HUES64 (cell line): Measurements from ENCODE around the gene MYOZ3. TPM values are rescaled to one million over a fixed set of nuclear protein-coding genes. Genes with fewer than 3 reads are reported as not detected.

Experiments
- H3K27ac ChIP-seq: 2 replicates; pipeline ENCODE4 v1.7.0; 2013; ENCODE audit warnings: low read depth, low read length, inconsistent platforms
- H3K27me3 ChIP-seq: 2 replicates; pipeline ENCODE4 v1.6.1; 2013; ENCODE audit warnings: mild to moderate bottlenecking, low read length; ENCODE audit not compliant: insufficient read depth
- H3K36me3 ChIP-seq: 2 replicates; pipeline ENCODE4 v1.6.1; 2013; ENCODE audit warnings: mild to moderate bottlenecking, low read length; ENCODE audit not compliant: insufficient read depth
- H3K4me1 ChIP-seq: 2 replicates; pipeline ENCODE4 v1.6.1; 2013; ENCODE audit warnings: mild to moderate bottlenecking, low read length, moderate library complexity; ENCODE audit not compliant: insufficient read depth
- H3K4me3 ChIP-seq: 2 replicates; pipeline ENCODE4 v1.5.1; 2013; ENCODE audit warnings: mild to moderate bottlenecking, low read length, moderate library complexity
- H3K9ac ChIP-seq: 2 replicates; pipeline ENCODE4 v1.6.1; 2013; ENCODE audit warnings: mild to moderate bottlenecking, low read depth, low read length
- H3K9me3 ChIP-seq: 2 replicates; pipeline ENCODE4 v1.6.1; 2013; ENCODE audit warnings: low read depth, low read length; ENCODE audit not compliant: insufficient read depth
- WGBS: fragments of 150-250, 120-280 bp; methylation state at CpG from one replicate; pipeline ENCODE4 v1.1.7; 2013; ENCODE audit warnings: missing lambda C conversion rate; 5-methylcytosine and 5-hydroxymethylcytosine counted together
- polyA plus RNA-seq, 2 experiments: library from polyadenylated mRNA; stranded (reverse); fragments of 50-300 nt; gene quantifications; one replicate each; pipeline ENCODE4 v1.2.3, GENCODE V29; 2013

The MYOZ3 gene, protein sequence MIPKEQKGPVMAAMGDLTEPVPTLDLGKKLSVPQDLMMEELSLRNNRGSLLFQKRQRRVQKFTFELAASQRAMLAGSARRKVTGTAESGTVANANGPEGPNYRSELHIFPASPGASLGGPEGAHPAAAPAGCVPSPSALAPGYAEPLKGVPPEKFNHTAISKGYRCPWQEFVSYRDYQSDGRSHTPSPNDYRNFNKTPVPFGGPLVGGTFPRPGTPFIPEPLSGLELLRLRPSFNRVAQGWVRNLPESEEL
- 11.3 TPM for polyA plus RNA-seq (2013, experiment 1 of 2)
- 11.5 TPM for polyA plus RNA-seq (2013, experiment 2 of 2)

DNA sequence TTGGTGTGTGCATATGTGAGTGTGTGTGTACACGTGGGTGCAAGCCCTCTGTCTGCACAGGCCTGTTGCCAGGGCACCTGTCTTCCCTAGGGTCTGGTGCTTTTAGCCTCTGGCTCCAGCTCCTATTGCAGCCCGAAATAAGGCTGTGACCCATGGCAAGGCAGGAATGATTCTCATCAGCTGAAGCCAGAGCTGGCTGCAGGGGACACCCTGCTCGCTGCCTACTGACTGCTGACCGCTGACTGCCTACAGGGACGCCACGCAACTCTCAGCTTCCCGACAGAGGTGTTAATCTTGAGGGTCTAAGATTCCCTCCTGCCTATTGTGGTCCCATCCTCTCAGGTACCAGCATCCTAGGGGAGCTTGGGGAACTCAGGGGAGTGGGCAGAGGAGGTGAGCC, at the start of gene MYOZ3:
TSS of gene MYOZ3 (plus strand) at position 166 of the 400 bp plus-strand sequence. CDS start 1,691 bp downstream, outside the sequence.
- no peaks in the 10 kb centered on the region for H3K36me3 ChIP-seq
- H3K27ac ChIP-seq: no peak within 1 kb of the TSS
- no peaks in the 10 kb centered on the region for H3K9me3 ChIP-seq
- peaks cover 13% of the 10 kb centered on the region for H3K4me1 ChIP-seq
- no peak within 1 kb of the TSS for H3K4me3 ChIP-seq
- H3K27me3 ChIP-seq: 0 out of 2 replicates have a peak, but pooled peaks cover 5% of the 10 kb centered on the region
- WGBS: 47% methylated on average over 7 of the region's 7 CpGs
- no peak within 1 kb of the TSS for H3K9ac ChIP-seq

DNA sequence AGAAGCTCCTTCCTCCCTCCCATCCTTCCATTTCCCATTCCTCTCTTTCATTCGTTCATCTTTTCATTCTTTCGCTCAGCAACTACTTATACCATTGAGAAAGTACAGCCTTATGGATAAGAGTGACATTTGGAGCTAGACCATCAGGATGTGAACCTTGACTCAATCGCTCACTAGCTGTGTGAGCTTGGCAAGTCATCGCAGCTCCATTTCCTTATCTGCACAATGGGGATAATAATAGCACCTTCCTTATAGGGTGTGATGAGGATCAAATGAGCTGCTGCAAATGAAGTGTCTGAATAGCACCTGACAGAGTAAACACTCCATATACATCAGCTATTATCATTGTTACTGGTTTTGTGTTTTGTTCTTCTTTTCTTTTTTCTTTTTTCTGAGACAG, 48.6 kb upstream of the MYOZ3 start:
- Histone ChIP-seq H3K27me3 (no peaks in the 10 kb centered on the region), H3K36me3 (no peaks in the 10 kb centered on the region), H3K4me3 (no peak overlapping the region), H3K27ac (no peak overlapping the region), H3K4me1 (peaks cover 9% of the 10 kb centered on the region; the same call in 1 of the 2 replicates), H3K9ac (no peak overlapping the region), H3K9me3 (no peaks in the 10 kb centered on the region)
- WGBS: 93% methylated on average over 4 of the region's 4 CpGs

DNA sequence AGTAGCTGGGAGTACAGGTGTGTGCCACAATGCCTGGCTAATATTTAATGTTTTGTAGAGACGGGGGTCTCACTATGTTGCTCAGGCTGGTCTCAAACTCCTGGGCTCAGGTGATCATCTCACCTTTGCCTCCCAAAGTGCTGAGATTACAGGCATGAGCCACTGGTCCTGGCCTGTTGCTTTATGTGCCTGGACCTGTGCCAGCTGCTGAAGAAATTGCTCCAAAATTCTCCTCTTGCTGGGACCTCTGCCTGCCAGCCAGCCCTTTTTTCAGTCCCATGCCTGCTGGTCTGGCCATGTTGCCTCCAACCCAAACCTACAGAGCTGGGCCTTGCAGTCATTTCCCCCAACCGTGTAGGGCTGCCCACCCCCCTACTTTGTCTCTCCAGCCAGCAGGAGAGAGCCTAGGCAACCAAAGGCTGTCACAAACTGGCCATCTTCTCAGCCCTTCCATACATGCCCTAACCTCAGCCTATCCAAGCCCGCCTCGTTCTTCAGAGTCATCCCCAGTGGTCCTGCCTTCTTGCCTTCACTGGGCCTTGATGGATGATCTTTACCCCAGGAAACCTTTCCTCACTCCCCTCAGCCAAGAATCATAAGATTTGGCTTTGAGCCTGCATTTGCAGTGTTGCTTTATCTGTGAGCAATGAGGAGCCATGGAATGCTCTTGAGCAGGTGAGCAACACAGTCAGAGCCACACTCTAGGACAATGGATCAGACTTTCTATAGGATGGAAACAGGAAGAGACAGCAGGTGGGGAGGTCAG, 48.0 kb upstream of the MYOZ3 start:
- no peak overlapping the region for H3K27ac ChIP-seq
- H3K4me3 ChIP-seq: no peak overlapping the region
- no peaks in the 10 kb centered on the region for H3K27me3 ChIP-seq
- H3K9ac ChIP-seq: no peak overlapping the region
- 88% methylated on average over 4 of the region's 4 CpGs for WGBS
- H3K4me1 ChIP-seq: peaks cover 9% of the 10 kb centered on the region; the same call in 1 of the 2 replicates
- no peaks in the 10 kb centered on the region for H3K9me3 ChIP-seq
- no peaks in the 10 kb centered on the region for H3K36me3 ChIP-seq

DNA sequence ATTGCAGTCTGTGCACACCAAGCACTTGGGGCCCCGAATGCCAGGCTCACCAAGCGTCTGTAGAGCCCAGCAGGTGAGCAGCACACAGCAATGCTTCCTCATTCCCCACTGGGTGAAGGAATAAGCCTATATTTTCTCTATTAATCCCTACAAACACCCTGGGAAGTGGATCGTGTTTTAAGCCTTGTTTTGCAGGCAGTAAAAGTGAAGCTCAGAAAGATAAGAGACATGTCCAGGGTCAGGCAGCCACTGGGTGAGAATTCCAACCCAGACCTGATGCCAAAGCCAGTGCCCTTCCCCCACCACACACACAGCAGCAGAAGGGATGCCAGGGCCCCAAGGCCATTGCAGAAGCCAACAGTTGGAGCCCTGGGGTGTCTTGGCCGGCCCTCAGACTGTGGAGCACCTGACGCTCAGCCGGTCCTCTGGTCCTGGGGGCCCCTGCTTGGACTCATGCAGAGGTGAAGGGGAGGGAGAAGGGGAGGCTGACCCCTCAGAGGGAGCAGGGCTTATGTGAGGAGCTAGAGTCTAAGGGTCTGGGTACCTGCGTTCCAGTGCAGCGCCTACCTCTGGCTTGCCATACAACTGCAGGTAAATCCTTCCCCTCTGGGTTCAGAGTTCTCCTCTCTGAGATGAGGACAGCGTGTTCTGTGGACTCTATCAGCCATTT, 46.9 kb upstream of the MYOZ3 start:
- no peaks in the 10 kb centered on the region for H3K36me3 ChIP-seq
- H3K27me3 ChIP-seq: no peaks in the 10 kb centered on the region
- H3K4me1 ChIP-seq: peaks cover 9% of the 10 kb centered on the region; the same call in 1 of the 2 replicates
- no peak overlapping the region for H3K9ac ChIP-seq
- H3K27ac ChIP-seq: no peak overlapping the region
- 79% methylated on average over 9 of the region's 9 CpGs for WGBS
- no peaks in the 10 kb centered on the region for H3K9me3 ChIP-seq
- no peak overlapping the region for H3K4me3 ChIP-seq

DNA sequence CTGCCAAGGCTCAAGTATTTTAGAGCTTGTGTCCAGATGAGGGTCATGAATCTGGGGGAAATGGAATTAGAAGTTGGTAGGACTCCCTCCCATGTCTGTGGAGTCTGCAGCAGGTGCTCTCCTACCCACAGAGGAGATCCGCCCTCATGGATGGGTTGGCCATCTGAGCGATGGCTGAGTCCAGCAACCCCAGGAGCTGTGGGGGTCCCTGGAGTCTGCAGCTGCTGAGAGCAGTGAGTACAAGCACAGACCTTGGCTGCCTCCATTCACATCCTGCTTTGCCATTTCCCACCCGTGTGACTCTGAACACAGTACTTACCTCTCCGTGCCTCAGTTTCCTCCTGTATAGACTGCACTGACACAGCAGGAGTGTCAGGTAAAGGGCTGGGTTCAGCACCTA, 46.4 kb upstream of the MYOZ3 start:
- H3K9me3 ChIP-seq: no peaks in the 10 kb centered on the region
- H3K4me1 ChIP-seq: peaks cover 9% of the 10 kb centered on the region; the same call in 1 of the 2 replicates
- 92% methylated on average over 4 of the region's 4 CpGs for WGBS
- no peaks in the 10 kb centered on the region for H3K27me3 ChIP-seq
- H3K4me3 ChIP-seq: no peak overlapping the region
- H3K9ac ChIP-seq: no peak overlapping the region
- no peaks in the 10 kb centered on the region for H3K36me3 ChIP-seq
- H3K27ac ChIP-seq: no peak overlapping the region

DNA sequence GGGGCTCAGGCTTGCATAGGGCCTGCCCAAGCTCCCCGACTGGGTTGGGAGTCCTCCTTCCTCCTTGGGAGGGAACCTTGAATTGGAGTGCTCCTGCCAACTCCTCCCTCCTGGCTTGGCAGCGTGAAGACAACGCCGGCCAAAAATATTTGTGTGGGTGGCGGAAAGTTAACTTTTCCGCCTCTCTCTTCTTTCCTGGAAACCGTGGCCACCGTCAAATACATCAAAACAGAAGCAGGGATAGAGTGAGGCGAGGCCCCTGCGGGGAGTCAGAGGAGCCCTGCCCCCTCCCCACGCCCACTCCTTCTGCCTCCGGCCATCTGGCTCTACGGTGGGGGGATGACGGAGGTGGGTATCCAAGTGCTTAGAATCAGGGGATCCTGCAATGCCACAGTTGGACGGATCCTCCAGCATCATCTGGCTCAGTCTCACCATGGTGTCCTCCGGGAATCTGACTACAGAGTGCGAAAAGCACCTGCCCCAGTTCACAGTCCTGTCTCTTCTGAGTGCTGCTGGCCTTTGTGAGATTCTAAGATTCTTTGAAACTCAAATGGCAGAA, 45.8 kb upstream of the MYOZ3 start:
- H3K4me1 ChIP-seq: peaks cover 9% of the 10 kb centered on the region
- H3K36me3 ChIP-seq: no peaks in the 10 kb centered on the region
- H3K9ac ChIP-seq: no peak overlapping the region
- no peak overlapping the region for H3K27ac ChIP-seq
- H3K27me3 ChIP-seq: no peaks in the 10 kb centered on the region
- WGBS: 55% methylated on average over 14 of the region's 17 CpGs
- no peak overlapping the region for H3K4me3 ChIP-seq
- no peaks in the 10 kb centered on the region for H3K9me3 ChIP-seq

DNA sequence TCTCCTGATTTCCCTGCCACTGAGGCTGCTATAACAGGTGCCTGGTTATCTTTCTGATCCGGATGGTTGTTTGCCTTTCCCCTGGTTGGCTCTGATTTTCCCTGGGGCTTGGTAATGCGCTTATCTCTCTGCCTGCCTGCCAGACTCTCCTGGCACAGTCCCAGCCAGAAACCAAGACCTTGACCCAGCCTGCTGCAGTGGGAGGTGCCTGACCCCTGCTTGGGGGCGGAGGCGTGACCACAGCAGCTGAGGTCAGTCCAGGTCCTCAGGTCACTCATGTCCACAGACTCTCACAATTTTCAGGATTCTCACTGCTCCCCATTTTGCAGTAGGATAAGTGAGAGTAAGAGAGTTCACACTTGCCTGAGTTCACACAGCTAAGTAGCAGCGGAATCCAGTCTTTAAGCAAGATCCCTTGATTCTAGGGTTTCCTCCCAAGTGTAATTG, 45.0 kb upstream of the MYOZ3 start:
- Histone ChIP-seq H3K27me3 (no peaks in the 10 kb centered on the region), H3K36me3 (no peaks in the 10 kb centered on the region), H3K4me3 (no peak overlapping the region), H3K9me3 (no peaks in the 10 kb centered on the region), H3K27ac (no peak overlapping the region), H3K9ac (no peak overlapping the region), H3K4me1 (peaks cover 9% of the 10 kb centered on the region)
- WGBS: 83% methylated on average over 5 of the region's 5 CpGs

DNA sequence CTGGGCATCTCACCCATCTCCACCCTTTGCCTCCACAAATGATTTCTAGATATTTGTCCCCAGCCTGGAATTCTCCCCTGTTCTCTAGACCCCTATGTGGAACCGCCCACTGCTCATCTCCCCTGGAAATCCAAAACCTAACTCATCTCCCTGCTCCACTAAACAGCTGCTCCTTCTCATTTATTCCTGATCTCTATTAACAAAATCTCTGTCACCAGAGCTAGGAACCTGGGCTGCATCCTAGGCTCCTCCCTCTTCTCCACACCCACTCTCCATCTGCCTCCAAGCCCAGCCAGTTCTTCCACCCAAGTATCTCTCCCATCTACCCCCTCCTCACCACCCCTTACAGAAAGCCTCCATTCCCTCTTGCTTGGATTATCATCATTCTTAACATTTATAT, 44.5 kb upstream of the MYOZ3 start:
- H3K9ac ChIP-seq: no peak overlapping the region
- no peak overlapping the region for H3K4me3 ChIP-seq
- 93% methylated on average over 1 of the region's 1 CpG for WGBS
- H3K4me1 ChIP-seq: peaks cover 9% of the 10 kb centered on the region
- H3K27ac ChIP-seq: no peak overlapping the region
- H3K27me3 ChIP-seq: no peaks in the 10 kb centered on the region
- no peaks in the 10 kb centered on the region for H3K36me3 ChIP-seq
- H3K9me3 ChIP-seq: no peaks in the 10 kb centered on the region

DNA sequence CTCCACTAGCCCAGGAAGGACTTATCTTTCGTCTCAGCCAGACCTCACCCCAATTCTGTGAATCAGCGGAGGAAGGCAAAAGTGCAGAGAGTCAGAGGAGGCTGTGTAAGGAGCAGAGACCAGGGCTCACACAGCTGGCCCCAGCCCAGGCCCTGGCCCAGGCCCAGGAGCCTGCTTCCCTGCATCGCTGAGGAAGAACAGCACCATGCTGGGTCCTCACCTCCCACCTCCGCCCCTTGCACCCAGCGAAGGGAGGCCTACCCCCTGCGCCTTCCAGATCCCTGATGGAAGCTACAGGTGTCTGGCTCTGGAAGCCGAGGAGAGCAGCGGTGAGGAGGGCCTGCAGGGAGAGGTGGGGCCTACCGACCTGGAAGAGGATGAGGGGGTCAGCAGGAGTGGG, 42.9 kb upstream of the MYOZ3 start:
- 0 out of 2 replicates have a peak, but pooled peaks cover 2% of the 10 kb centered on the region for H3K27me3 ChIP-seq
- no peak overlapping the region for H3K27ac ChIP-seq
- WGBS: 88% methylated on average over 9 of the region's 9 CpGs

DNA sequence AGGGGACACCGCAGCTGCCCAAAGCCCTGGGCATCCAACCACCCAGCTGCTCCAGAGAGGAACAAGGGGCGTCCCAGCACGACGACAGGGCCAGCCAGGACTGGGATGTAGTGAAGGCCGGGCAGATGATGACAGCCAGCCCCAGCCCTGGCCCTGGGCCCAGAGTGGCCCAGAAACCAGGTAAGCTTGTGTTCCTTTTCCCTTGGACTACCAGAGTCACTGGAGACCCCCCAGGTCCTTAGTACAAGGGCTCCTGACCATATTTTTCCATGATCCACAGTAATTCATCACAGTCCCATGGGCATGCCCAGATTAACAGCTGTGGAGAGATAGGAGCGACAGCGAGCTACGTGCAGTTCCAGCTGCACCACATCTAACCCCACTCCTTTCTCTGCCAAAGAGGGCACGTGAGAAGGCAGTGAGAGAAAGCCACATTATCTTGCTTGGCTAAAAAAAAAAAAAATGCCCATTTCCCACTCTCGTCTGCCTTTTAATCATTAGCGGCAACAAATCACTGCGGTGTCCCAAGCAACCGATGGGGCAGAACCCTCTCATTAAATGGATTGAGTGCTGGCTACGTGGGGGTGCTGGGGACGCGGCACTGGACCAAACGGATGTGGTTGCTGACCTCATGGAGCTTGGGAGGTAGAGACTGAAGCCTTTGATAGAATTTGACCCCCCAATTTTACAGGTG, 42.3 kb upstream of the MYOZ3 start:
- WGBS: 93% methylated on average over 17 of the region's 17 CpGs
- H3K9ac ChIP-seq: no peak overlapping the region
- H3K9me3 ChIP-seq: no peaks in the 10 kb centered on the region
- no peak overlapping the region for H3K4me3 ChIP-seq
- no peaks in the 10 kb centered on the region for H3K36me3 ChIP-seq
- H3K4me1 ChIP-seq: peaks cover 9% of the 10 kb centered on the region
- peaks cover 5% of the 10 kb centered on the region for H3K27me3 ChIP-seq
- H3K27ac ChIP-seq: no peak overlapping the region

More for the DNA sequence above, 42.9 kb upstream of the MYOZ3 start:
- peaks cover 9% of the 10 kb centered on the region for H3K4me1 ChIP-seq
- no peaks in the 10 kb centered on the region for H3K36me3 ChIP-seq
- H3K9me3 ChIP-seq: no peaks in the 10 kb centered on the region
- H3K4me3 ChIP-seq: no peak overlapping the region
- H3K9ac ChIP-seq: no peak overlapping the region
